H9 (cell line): ENCODE measurements around the gene POR. TPM values are rescaled to one million over a fixed set of nuclear protein-coding genes. Genes with fewer than 3 reads are reported as not detected.

Experiments used
- DNase-seq: peaks from one replicate; pipeline ENCODE4 v3.0.0-alpha.2; 2017
- H2AFZ ChIP-seq: one replicate; pipeline ENCODE4 v1.6.1; 2013; ENCODE audit warnings: mild to moderate bottlenecking, low read length, control low read depth, moderate library complexity
- H2AK5ac ChIP-seq: 2 replicates; pipeline ENCODE4 v1.6.1; 2013; ENCODE audit warnings: low read length, control low read depth, mixed read lengths; ENCODE audit not compliant: insufficient read length
- H2BK120ac ChIP-seq: one replicate; pipeline ENCODE4 v1.6.1; 2013; ENCODE audit warnings: low read depth, mild to moderate bottlenecking, low read length, control low read depth, inconsistent platforms; ENCODE audit not compliant: poor library complexity, severe bottlenecking
- H2BK12ac ChIP-seq: 2 replicates; pipeline ENCODE4 v1.6.1; 2013; ENCODE audit warnings: low read length, control low read depth, mixed read lengths, low read depth; ENCODE audit not compliant: insufficient read length
- H2BK15ac ChIP-seq: 2 replicates; pipeline ENCODE4 v1.6.1; 2013; ENCODE audit warnings: low read depth, low read length, control low read depth
- H2BK20ac ChIP-seq: one replicate; pipeline ENCODE4 v1.6.1; 2013; ENCODE audit warnings: low read depth, mild to moderate bottlenecking, low read length, control low read depth, inconsistent platforms; ENCODE audit not compliant: poor library complexity, severe bottlenecking
- H2BK5ac ChIP-seq: 2 replicates; pipeline ENCODE4 v1.6.1; 2013; ENCODE audit warnings: low read length, control low read depth, mixed read lengths; ENCODE audit not compliant: insufficient read length
- H3K14ac ChIP-seq: 2 replicates; pipeline ENCODE4 v1.6.1; 2013; ENCODE audit warnings: low read length, control low read depth; ENCODE audit not compliant: insufficient read depth
- H3K18ac ChIP-seq: 2 replicates; pipeline ENCODE4 v1.6.1; 2013; ENCODE audit warnings: low read depth, mild to moderate bottlenecking, mixed read lengths, low read length, control low read depth; ENCODE audit not compliant: insufficient read length
- H3K23ac ChIP-seq: 2 replicates; pipeline ENCODE4 v1.6.1; 2013; ENCODE audit warnings: low read length, control low read depth, mixed read lengths, low read depth; ENCODE audit not compliant: insufficient read length
- H3K23me2 ChIP-seq: 2 replicates; pipeline ENCODE4 v1.6.1; 2013; ENCODE audit warnings: low read depth, mild to moderate bottlenecking, mixed read lengths, low read length, control low read depth; ENCODE audit not compliant: insufficient read length, poor library complexity, severe bottlenecking
- H3K27ac ChIP-seq: 2 replicates; pipeline ENCODE4 v1.5.1; 2013; ENCODE audit warnings: low read length, control low read depth, mixed read lengths, low read depth; ENCODE audit not compliant: insufficient read length
- H3K27me3 ChIP-seq: 2 replicates; pipeline ENCODE4 v1.6.1; 2013; ENCODE audit warnings: low read length, control low read depth, inconsistent platforms; ENCODE audit not compliant: insufficient read depth
- H3K4ac ChIP-seq: 2 replicates; pipeline ENCODE4 v1.6.1; 2013; ENCODE audit warnings: low read depth, mild to moderate bottlenecking, control low read depth, inconsistent platforms, low read length, moderate library complexity
- H3K4me1 ChIP-seq: 2 replicates; pipeline ENCODE4 v1.6.1; 2013; ENCODE audit warnings: low read length, control low read depth, inconsistent platforms; ENCODE audit not compliant: insufficient read depth
- H3K4me2 ChIP-seq: 2 replicates; pipeline ENCODE4 v1.6.1; 2013; ENCODE audit warnings: low read length, control low read depth, mixed read lengths; ENCODE audit not compliant: insufficient read length, insufficient read depth
- H3K56ac ChIP-seq: 2 replicates; pipeline ENCODE4 v1.6.1; 2013; ENCODE audit warnings: low read depth, mild to moderate bottlenecking, mixed read lengths, low read length, control low read depth; ENCODE audit not compliant: insufficient read length
- H3K79me1 ChIP-seq: 2 replicates; pipeline ENCODE4 v1.6.1; 2013; ENCODE audit warnings: low read depth, mild to moderate bottlenecking, moderate library complexity, low read length, control low read depth, inconsistent platforms; ENCODE audit not compliant: insufficient read depth, poor library complexity, severe bottlenecking
- H3K79me2 ChIP-seq: 2 replicates; pipeline ENCODE4 v1.6.1; 2013; ENCODE audit warnings: low read length, control low read depth, inconsistent platforms; ENCODE audit not compliant: insufficient read depth
- H3K9ac ChIP-seq: 2 replicates; pipeline ENCODE4 v1.6.1; 2013; ENCODE audit warnings: low read length, control low read depth, mixed read lengths; ENCODE audit not compliant: insufficient read length; ENCODE audit errors: extremely low read depth
- H3K9me3 ChIP-seq: one replicate; pipeline ENCODE4 v1.6.1; 2013; ENCODE audit warnings: low read depth, low read length, inconsistent platforms; ENCODE audit not compliant: control insufficient read depth
- H3T11ph ChIP-seq: one replicate; pipeline ENCODE4 v1.6.1; 2013; ENCODE audit warnings: mild to moderate bottlenecking, low read length, control low read depth, inconsistent platforms
- H4K20me1 ChIP-seq: one replicate; pipeline ENCODE4 v1.6.1; 2013; ENCODE audit not compliant: control insufficient read depth, insufficient read length, insufficient read depth
- H4K5ac ChIP-seq: 2 replicates; pipeline ENCODE4 v1.6.1; 2013; ENCODE audit warnings: low read depth, mild to moderate bottlenecking, mixed read lengths, low read length, control low read depth; ENCODE audit not compliant: insufficient read length
- H4K8ac ChIP-seq: replicated peaks from 2 replicates; pipeline ENCODE4 v1.6.1; 2013; ENCODE audit warnings: low read length, control low read depth, mixed read lengths, low read depth; ENCODE audit not compliant: insufficient read length
- H4K91ac ChIP-seq: 2 replicates; pipeline ENCODE4 v1.6.1; 2013; ENCODE audit warnings: low read depth, mild to moderate bottlenecking, moderate library complexity, mixed read lengths, low read length, control low read depth; ENCODE audit not compliant: insufficient read length
- H3K27ac Mint-ChIP-seq, 3 experiments: 2 replicates in 2 of 3; 3 replicates in 1 of 3; pipeline ENCODE4 v1.8.0; 2020 to 2021; ENCODE audit warnings: mixed read lengths in 3 of 3, mild to moderate bottlenecking in 1 of 3, moderate library complexity in 1 of 3
- H3K27me3 Mint-ChIP-seq: 2 replicates; pipeline ENCODE4 v1.8.0; 2021; ENCODE audit warnings: low read depth, mild to moderate bottlenecking, moderate library complexity, mixed read lengths
- H3K36me3 Mint-ChIP-seq, 3 experiments: 2 replicates in 2 of 3; 3 replicates in 1 of 3; pipeline ENCODE4 v1.8.0; 2020 to 2021; ENCODE audit warnings: low read depth in 3 of 3, mixed read lengths in 3 of 3; ENCODE audit not compliant: insufficient read depth in 1 of 3
- H3K4me1 Mint-ChIP-seq, 2 experiments: 2 replicates each; pipeline ENCODE4 v1.8.0; 2020; ENCODE audit warnings: mixed read lengths in 2 of 2
- H3K4me3 Mint-ChIP-seq, 2 experiments: 2 replicates in 1 of 2; 3 replicates in 1 of 2; pipeline ENCODE4 v1.8.0; 2020 to 2021; ENCODE audit warnings: mild to moderate bottlenecking in 2 of 2, mixed read lengths in 2 of 2, moderate library complexity in 1 of 2
- H3K9me3 Mint-ChIP-seq, 2 experiments: 2 replicates in 1 of 2; 3 replicates in 1 of 2; pipeline ENCODE4 v1.8.0; 2020; ENCODE audit warnings: mild to moderate bottlenecking in 2 of 2, mixed read lengths in 2 of 2, moderate library complexity in 1 of 2
- CTCF ChIP-seq: fragments of 200-600 bp; sonication (generic); conservative IDR thresholded peaks from 3 replicates; pipeline ENCODE4 v1.8.0; 2021; ENCODE audit warnings: antibody characterized with exemption, mild to moderate bottlenecking
- WGBS: extraction: QIAGEN DNeasy Blood & Tissue Kit; methylation state at CpG from one replicate; pipeline ENCODE4 v1.1.7; 2013; ENCODE audit warnings: missing lambda C conversion rate, low lambda C conversion rate, mixed read lengths; ENCODE audit not compliant: insufficient read length; ENCODE audit errors: extremely low coverage; 5-methylcytosine and 5-hydroxymethylcytosine counted together
- total RNA-seq: library from RNA; stranded (reverse); gene quantifications from 2 replicates; pipeline ENCODE4 v1.2.1, GENCODE V29; 2021

Gene POR
- total RNA-seq, 1 experiment from 2014 or later, result 128 TPM

GRCh38 chr7:75985009-75985517 is 70.1 kb downstream of the POR start:
- H3K36me3 Mint-ChIP-seq, result peaks cover 19 to 45% (median 34%) of the 10 kb centered on the region in 3 experiments
- Histone ChIP-seq H3K23me2 (no peaks in the 10 kb centered on the region), H2BK5ac (no peak overlapping the region), H3K4me1 (peaks cover 8% of the 10 kb centered on the region; the same call in 1 of the 2 replicates), H3K9ac (no peak overlapping the region), H4K5ac (no peak overlapping the region), H2BK15ac (no peak overlapping the region), H3K79me1 (no peaks in the 10 kb centered on the region), H3K27ac (no peak overlapping the region), H3K79me2 (no peaks in the 10 kb centered on the region), H3K23ac (no peak overlapping the region), H4K20me1 (peaks cover 2% of the 10 kb centered on the region), H2AFZ (no peak overlapping the region), H2BK12ac (no peak overlapping the region), H3K4ac (no peak overlapping the region), H4K8ac (no peak overlapping the region), H3K9me3 (no peaks in the 10 kb centered on the region), H3K18ac (no peak overlapping the region), H2AK5ac (no peak overlapping the region), H3K4me2 (no peak overlapping the region), H2BK120ac (no peak overlapping the region), H2BK20ac (no peak overlapping the region), H3K14ac (no peak overlapping the region), H4K91ac (no peak overlapping the region), H3K27me3 (no peaks in the 10 kb centered on the region), H3T11ph (no peak overlapping the region), H3K56ac (no peak overlapping the region)
- no peak for TF ChIP-seq CTCF
- no peak overlapping the region for H3K27ac Mint-ChIP-seq
- H3K27me3 Mint-ChIP-seq, result no peaks in the 10 kb centered on the region; the same call in 1 of the 2 replicates
- peaks cover 7 to 16% of the 10 kb centered on the region in 2 experiments for H3K4me1 Mint-ChIP-seq
- no peak overlapping the region for H3K4me3 Mint-ChIP-seq
- DNase-seq, result no peak
- no CpG with 5 or more reads among the region's 21 CpGs for WGBS
- no peaks in the 10 kb centered on the region; a peak in 1 of 5 replicates for H3K9me3 Mint-ChIP-seq
